ENCODE data around the gene BTG3.
A peak's percentile ranks its signal among the peaks of the same experiment; 100 is the strongest.

Gene BTG3

GRCh38 chr21:17597680-17598079 lies 15.0 kb downstream of the BTG3 start:
- no peak overlapping the region for H3K27ac ChIP-seq
- TF ChIP-seq CTCF (conservative IDR thresholded peaks at IDR 0.05), result no peak

- TF ChIP-seq CTCF (conservative IDR thresholded peaks at IDR 0.05), result no peak
Observed at GRCh38 chr21:17590430-17590829, 22.3 kb downstream of the BTG3 start.

GRCh38 chr21:17585875-17586450 lies 26.7 kb downstream of the BTG3 start:
- TF ChIP-seq CTCF (conservative IDR thresholded peaks at IDR 0.05), result peak; percentile 94
- H3K27ac ChIP-seq, result no peak overlapping the region

More at GRCh38 chr21:17590430-17590829, 22.3 kb downstream of the BTG3 start:
- H3K27ac ChIP-seq, result no peak overlapping the region

- H3K27ac ChIP-seq, result no peak overlapping the region
- TF ChIP-seq CTCF (conservative IDR thresholded peaks at IDR 0.05), result no peak
Observed at GRCh38 chr21:17583898-17584297, 28.8 kb downstream of the BTG3 start.

- H3K27ac ChIP-seq, result no peak overlapping the region
- no peak for TF ChIP-seq CTCF (conservative IDR thresholded peaks at IDR 0.05)
Observed at GRCh38 chr21:17580319-17580718, 32.4 kb downstream of the BTG3 start.

GRCh38 chr21:17578876-17579275 lies 33.8 kb downstream of the BTG3 start:
- no peak overlapping the region for H3K27ac ChIP-seq
- TF ChIP-seq CTCF (conservative IDR thresholded peaks at IDR 0.05), result no peak

- no peak overlapping the region for H3K27ac ChIP-seq
- no peak for TF ChIP-seq CTCF (conservative IDR thresholded peaks at IDR 0.05)
Observed at GRCh38 chr21:17578162-17578561, 34.5 kb downstream of the BTG3 start.

All from VCaP (cell line).